ENCODE results near the gene DOK6.

DOK6 gene

GRCh38 chr18:69882965-69883668 is 482.4 kb downstream of the DOK6 start:
- in situ Hi-C loops (cut with HindIII; ENCODE audit: low sequenced_read_pairs) = no loop called here

GRCh38 chr18:69883781-69884180 is 483.1 kb downstream of the DOK6 start:
- in situ Hi-C loops (cut with HindIII; ENCODE audit: low sequenced_read_pairs) = no loop called here
- no peak overlapping the region for H3K4me3 ChIP-seq (ENCODE audit: low read depth, low read length)
- no peak for DNase-seq (ENCODE audit: low read depth, low spot score)
- TF ChIP-seq CTCF (IDR thresholded peaks at IDR 0.05; ENCODE audit: low read depth, low read length) = no peak

More at GRCh38 chr18:69882965-69883668, 482.4 kb downstream of the DOK6 start:
- no peak overlapping the region for H3K4me3 ChIP-seq (ENCODE audit: low read depth, low read length)
- TF ChIP-seq CTCF (IDR thresholded peaks at IDR 0.05; ENCODE audit: low read depth, low read length) = no peak
- DNase-seq (ENCODE audit: low read depth, low spot score) = no peak

GRCh38 chr18:69885355-69885754 is 484.7 kb downstream of the DOK6 start:
- H3K4me3 ChIP-seq (ENCODE audit: low read depth, low read length) = no peak overlapping the region
- in situ Hi-C loops (cut with HindIII; ENCODE audit: low sequenced_read_pairs) = no loop called here
- TF ChIP-seq CTCF (IDR thresholded peaks at IDR 0.05; ENCODE audit: low read depth, low read length) = no peak
- DNase-seq (ENCODE audit: low read depth, low spot score) = no peak

DNA sequence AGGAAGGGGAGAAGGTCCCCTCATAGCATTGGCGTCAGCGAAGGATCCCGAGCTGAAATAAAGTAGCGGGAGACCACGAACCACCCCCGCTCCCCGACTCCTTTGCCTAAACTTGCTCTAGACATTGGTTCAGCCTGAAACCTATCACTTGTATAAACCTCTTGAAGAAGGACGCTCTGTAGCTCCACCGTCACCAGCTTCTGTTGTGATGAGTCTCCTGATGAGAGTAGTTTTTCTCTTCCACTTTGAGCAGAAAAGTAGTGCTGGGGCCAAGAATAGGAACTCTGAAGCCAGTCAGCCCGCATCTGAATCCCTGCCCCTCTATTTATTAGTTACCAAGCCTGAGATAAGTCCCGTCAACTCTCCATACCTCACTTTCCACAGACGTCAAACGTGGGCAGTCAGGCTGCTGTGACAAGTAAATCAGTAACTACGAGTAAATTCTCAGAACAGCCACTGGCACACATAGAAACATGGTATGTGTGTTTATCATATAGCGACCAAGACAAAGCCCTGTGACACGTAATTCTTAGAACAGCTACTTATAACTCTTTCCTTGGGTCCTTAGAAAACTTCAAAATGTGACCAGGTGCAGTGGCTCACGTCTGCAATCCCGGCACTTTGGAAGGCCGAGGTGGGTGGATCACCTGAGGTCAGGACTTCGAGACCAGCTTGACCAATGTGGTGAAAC is 485.3 kb downstream of the DOK6 start:
- no peak overlapping the region for H3K4me3 ChIP-seq (ENCODE audit: low read depth, low read length)
- DNase-seq (ENCODE audit: low read depth, low spot score) = no peak
- no peak for TF ChIP-seq CTCF (IDR thresholded peaks at IDR 0.05; ENCODE audit: low read depth, low read length)
- in situ Hi-C loops (cut with HindIII; ENCODE audit: low sequenced_read_pairs) = no loop called here

DNA sequence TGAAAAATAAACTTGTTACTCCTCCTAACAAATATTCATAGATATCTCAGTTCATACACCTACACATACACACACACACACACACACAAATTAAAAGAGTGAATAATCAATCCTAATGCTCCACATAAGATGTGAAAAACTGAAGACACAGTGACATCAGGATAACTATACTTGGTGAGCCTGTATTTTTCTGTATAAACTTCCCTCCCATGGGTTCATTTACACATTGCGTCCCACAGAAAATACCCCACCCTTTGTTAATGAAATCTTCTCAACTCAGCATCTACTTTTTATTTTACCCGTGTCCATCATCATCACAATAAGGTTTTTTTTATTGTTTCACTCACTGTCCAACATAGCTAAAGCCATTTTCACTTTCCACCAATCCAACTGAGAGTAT is 486.6 kb downstream of the DOK6 start:
- TF ChIP-seq CTCF (IDR thresholded peaks at IDR 0.05; ENCODE audit: low read depth, low read length) = no peak
- in situ Hi-C loops (cut with HindIII; ENCODE audit: low sequenced_read_pairs) = no loop called here
- no peak for DNase-seq (ENCODE audit: low read depth, low spot score)
- no peak overlapping the region for H3K4me3 ChIP-seq (ENCODE audit: low read depth, low read length)

DNA sequence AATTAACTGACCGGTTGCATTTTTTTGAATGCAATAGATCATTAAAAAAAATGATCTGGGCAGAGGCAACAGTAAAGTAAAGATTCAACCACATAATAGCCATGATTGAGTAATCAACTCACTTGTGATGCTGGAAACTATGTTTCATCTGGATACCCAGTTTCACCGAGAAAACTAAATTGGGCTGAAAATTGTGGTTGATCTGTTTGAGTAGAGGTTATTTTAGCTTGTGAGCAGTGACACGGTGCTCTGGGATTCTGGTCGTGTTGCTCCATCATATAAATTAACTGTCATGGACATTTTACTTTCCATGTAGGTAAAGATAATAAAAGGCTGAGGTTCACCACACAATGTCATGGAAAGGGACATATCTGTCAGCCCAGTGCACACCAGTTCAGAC is 488.3 kb downstream of the DOK6 start:
- no peak for TF ChIP-seq CTCF (IDR thresholded peaks at IDR 0.05; ENCODE audit: low read depth, low read length)
- in situ Hi-C loops (cut with HindIII; ENCODE audit: low sequenced_read_pairs) = no loop called here
- H3K4me3 ChIP-seq (ENCODE audit: low read depth, low read length) = no peak overlapping the region
- no peak for DNase-seq (ENCODE audit: low read depth, low spot score)

Data from astrocyte of the spinal cord (primary cell).